Effector memory CD4-positive, alpha-beta T cell (primary cell): ENCODE results near the gene SLC6A19.

Experiments
- DNase-seq, 3 donors: peaks; one replicate each; pipeline ENCODE4 v3.0.0-alpha.2; 2020
- H3K27ac ChIP-seq: 2 replicates; pipeline ENCODE4 v1.7.0; 2013; ENCODE audit warnings: mild to moderate bottlenecking, low read length, moderate library complexity; ENCODE audit not compliant: insufficient read depth, poor library complexity, severe bottlenecking
- H3K27me3 ChIP-seq: replicated peaks from 2 replicates; pipeline ENCODE4 v1.7.0; 2013; ENCODE audit warnings: mild to moderate bottlenecking, low read length; ENCODE audit not compliant: insufficient read depth, control insufficient read depth, poor library complexity, severe bottlenecking
- H3K36me3 ChIP-seq: 2 replicates; pipeline ENCODE4 v1.7.0; 2013; ENCODE audit warnings: mild to moderate bottlenecking, low read length, moderate library complexity; ENCODE audit not compliant: control insufficient read depth, insufficient read depth
- H3K4me1 ChIP-seq: 2 replicates; pipeline ENCODE4 v1.7.0; 2013; ENCODE audit warnings: low read length, mild to moderate bottlenecking; ENCODE audit not compliant: control insufficient read depth, insufficient read depth, poor library complexity, severe bottlenecking
- H3K4me3 ChIP-seq: 2 replicates; pipeline ENCODE4 v1.7.0; 2013; ENCODE audit warnings: low read length, low read depth, mild to moderate bottlenecking; ENCODE audit not compliant: insufficient read depth, poor library complexity, severe bottlenecking
- H3K9me3 ChIP-seq: 2 replicates; pipeline ENCODE4 v1.7.0; 2013; ENCODE audit warnings: mild to moderate bottlenecking, low read length, moderate library complexity; ENCODE audit not compliant: control insufficient read depth

SLC6A19 gene

GRCh38 chr5:1273745-1274144, 72.3 kb downstream of the SLC6A19 start:
- Histone ChIP-seq H3K27ac (no peak overlapping the region), H3K27me3 (no peaks in the 10 kb centered on the region), H3K4me3 (no peak overlapping the region), H3K4me1 (peaks cover 4% of the 10 kb centered on the region), H3K9me3 (no peaks in the 10 kb centered on the region), H3K36me3 (no peaks in the 10 kb centered on the region)
- no peak for DNase-seq

- Histone ChIP-seq H3K9me3 (no peaks in the 10 kb centered on the region), H3K36me3 (no peaks in the 10 kb centered on the region), H3K4me1 (no peaks in the 10 kb centered on the region), H3K4me3 (no peak overlapping the region), H3K27ac (no peak overlapping the region), H3K27me3 (no peaks in the 10 kb centered on the region)
- DNase-seq = no peak
These were observed 73.1 kb downstream of the SLC6A19 start for GRCh38 chr5:1274471-1274870.
